Endothelial cell of umbilical vein (primary cell): ENCODE data around the gene PRPF8.

ENCODE experiments used
- CTCF ChIP-seq, 2 donors: IDR thresholded peaks; 1 replicate in 1 of 2; 2 replicates in 1 of 2; pipeline ENCODE4 v1.5.1; 2011; ENCODE audit warnings: low read length in 2 of 2, mild to moderate bottlenecking in 2 of 2, moderate library complexity in 2 of 2, control low read depth in 1 of 2, inconsistent platforms in 1 of 2, low read depth in 1 of 2; ENCODE audit not compliant: insufficient read depth in 1 of 2; ENCODE audit errors: extremely low read depth in 1 of 2
- EZH2 ChIP-seq: IDR thresholded peaks from 2 replicates; pipeline ENCODE4 v1.6.1; 2012; ENCODE audit warnings: borderline replicate concordance, low read depth, mild to moderate bottlenecking, moderate library complexity, low read length, inconsistent platforms; ENCODE audit not compliant: severe bottlenecking
- GATA2 ChIP-seq: IDR thresholded peaks from 2 replicates; pipeline ENCODE4 v1.7.0; 2011; ENCODE audit warnings: low read depth, mild to moderate bottlenecking, moderate library complexity, mixed read lengths, low read length; ENCODE audit not compliant: insufficient read length, insufficient read depth
- JUN ChIP-seq: IDR thresholded peaks from 2 replicates; pipeline ENCODE4 v1.6.1; 2011; ENCODE audit warnings: borderline replicate concordance, low read depth; ENCODE audit not compliant: insufficient read length, insufficient read depth
- MAX ChIP-seq: IDR thresholded peaks from 2 replicates; pipeline ENCODE4 v1.6.1; 2011; ENCODE audit not compliant: insufficient read depth, insufficient read length
- MYC ChIP-seq: IDR thresholded peaks from one replicate; pipeline ENCODE4 v1.6.1; 2011; ENCODE audit warnings: mild to moderate bottlenecking, low read depth, low read length
- POLR2A ChIP-seq: IDR thresholded peaks from 2 replicates; pipeline ENCODE4 v1.6.1; 2012; ENCODE audit warnings: low read depth, mild to moderate bottlenecking, control low read depth, low read length
- POLR2AphosphoS5 ChIP-seq: IDR thresholded peaks from 2 replicates; pipeline ENCODE4 v1.6.1; 2012; ENCODE audit warnings: low read depth, mild to moderate bottlenecking, control low read depth, low read length, moderate library complexity; ENCODE audit not compliant: insufficient read depth

- TF ChIP-seq CTCF (IDR thresholded peaks at IDR 0.05; ENCODE audit: extremely low read depth in 1 of 2, insufficient read depth in 1 of 2, low read depth in 1 of 2, low read length in 2 of 2), result no peak
- no peak for TF ChIP-seq POLR2AphosphoS5
- no peak for TF ChIP-seq POLR2A
- TF ChIP-seq MYC, result no peak
- no peak for TF ChIP-seq JUN
- TF ChIP-seq MAX, result no peak
- TF ChIP-seq EZH2, result no peak
- TF ChIP-seq GATA2, result no peak
These were observed 24.8 kb upstream of the PRPF8 start for GRCh38 chr17:1709403-1709951.
